ENCODE data around the gene KIAA1958. TPM values are rescaled to one million over a fixed set of nuclear protein-coding genes. Genes with fewer than 3 reads are reported as not detected.

The KIAA1958 gene
- total RNA-seq, 1 experiment from 2014 or later, result 4.2 TPM

DNA sequence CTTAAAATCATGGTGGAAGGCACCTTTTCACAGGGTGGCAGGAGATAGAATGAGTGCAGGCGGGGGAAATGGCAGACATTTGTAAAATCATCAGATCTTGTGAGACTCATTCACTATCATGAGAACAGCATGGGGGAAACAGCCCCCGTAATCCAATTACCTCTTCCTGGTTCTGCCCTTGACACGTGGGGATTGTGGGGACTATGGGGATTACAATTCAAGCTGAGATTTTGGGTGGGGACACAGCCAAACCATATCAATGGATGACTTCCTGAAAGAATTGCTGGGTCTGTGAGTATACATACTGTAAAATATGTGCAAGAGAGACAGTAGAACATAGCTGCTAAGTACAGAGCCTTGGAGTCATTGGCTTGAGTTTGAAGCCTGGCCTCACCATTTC lies 47.0 kb downstream of the KIAA1958 start:
- CTCF ChIA-PET, result no interaction called here
- no peaks in the 10 kb centered on the region for H3K79me2 ChIP-seq (ENCODE audit: low read length)
- no peaks in the 10 kb centered on the region for H3K4me1 ChIP-seq (ENCODE audit: insufficient read depth, low read length)
- no peaks in the 10 kb centered on the region for H3K9me2 ChIP-seq (replicated peaks; ENCODE audit: low read length)
- H3K9me3 ChIP-seq (ENCODE audit: low read length), result no peaks in the 10 kb centered on the region
- ATAC-seq, result no peak
- no peak for DNase-seq
- no peaks in the 10 kb centered on the region for H3K36me3 ChIP-seq (ENCODE audit: low read depth, low read length)
- no peaks in the 10 kb centered on the region for H4K20me1 ChIP-seq (ENCODE audit: low read length)
- H3K4me3 ChIP-seq (ENCODE audit: low read length), result no peak overlapping the region
- no peak overlapping the region for H3K27ac ChIP-seq (ENCODE audit: low read length)
- H3K9ac ChIP-seq (ENCODE audit: low read length), result no peak overlapping the region
- BruUV-seq (replicated peaks), result no TSS peak
- no peak overlapping the region for H3K4me2 ChIP-seq (ENCODE audit: low read length)
- no peak for TF ChIP-seq EZH2phosphoT487 (IDR thresholded peaks at IDR 0.05; ENCODE audit: borderline replicate concordance, low read length)
- TF ChIP-seq, protein P1, sequence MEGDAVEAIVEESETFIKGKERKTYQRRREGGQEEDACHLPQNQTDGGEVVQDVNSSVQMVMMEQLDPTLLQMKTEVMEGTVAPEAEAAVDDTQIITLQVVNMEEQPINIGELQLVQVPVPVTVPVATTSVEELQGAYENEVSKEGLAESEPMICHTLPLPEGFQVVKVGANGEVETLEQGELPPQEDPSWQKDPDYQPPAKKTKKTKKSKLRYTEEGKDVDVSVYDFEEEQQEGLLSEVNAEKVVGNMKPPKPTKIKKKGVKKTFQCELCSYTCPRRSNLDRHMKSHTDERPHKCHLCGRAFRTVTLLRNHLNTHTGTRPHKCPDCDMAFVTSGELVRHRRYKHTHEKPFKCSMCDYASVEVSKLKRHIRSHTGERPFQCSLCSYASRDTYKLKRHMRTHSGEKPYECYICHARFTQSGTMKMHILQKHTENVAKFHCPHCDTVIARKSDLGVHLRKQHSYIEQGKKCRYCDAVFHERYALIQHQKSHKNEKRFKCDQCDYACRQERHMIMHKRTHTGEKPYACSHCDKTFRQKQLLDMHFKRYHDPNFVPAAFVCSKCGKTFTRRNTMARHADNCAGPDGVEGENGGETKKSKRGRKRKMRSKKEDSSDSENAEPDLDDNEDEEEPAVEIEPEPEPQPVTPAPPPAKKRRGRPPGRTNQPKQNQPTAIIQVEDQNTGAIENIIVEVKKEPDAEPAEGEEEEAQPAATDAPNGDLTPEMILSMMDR (conservative IDR thresholded peaks at IDR 0.05; ENCODE audit: low read depth, low read length), result no peak
- TF ChIP-seq EZH2 (IDR thresholded peaks at IDR 0.05; ENCODE audit: low read length, unreplicated experiment), result no peak
- no peaks in the 10 kb centered on the region for H3K27me3 ChIP-seq (ENCODE audit: low read length)
- POLR2A ChIA-PET (ENCODE audit: unreplicated experiment), result no interaction called here
- intact Hi-C loops (cut with micrococcal nuclease), result no loop called here
- no peaks in the 10 kb centered on the region for H3F3A ChIP-seq (ENCODE audit: low read length, unreplicated experiment)
- no peak overlapping the region for H2AFZ ChIP-seq (ENCODE audit: low read length)

DNA sequence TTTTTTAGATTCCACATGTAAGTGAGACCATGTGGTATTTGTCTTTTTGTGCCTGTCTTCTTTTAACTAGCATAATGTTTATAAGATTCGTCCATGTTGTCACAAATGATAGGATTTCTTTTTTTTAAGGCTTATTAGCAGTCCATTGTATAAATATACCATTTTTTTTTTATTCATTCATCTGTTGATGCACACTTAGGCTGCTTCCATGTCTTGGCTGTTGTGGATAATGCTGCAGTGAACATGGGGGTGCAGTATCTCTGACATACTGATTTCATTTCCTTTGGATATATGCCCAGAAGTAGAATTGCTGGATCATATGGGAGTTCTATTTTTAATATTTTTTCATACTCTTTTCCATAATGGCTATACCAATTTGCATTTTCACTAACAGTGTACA lies 48.7 kb downstream of the KIAA1958 start:
- Histone ChIP-seq H3K79me2 (ENCODE audit: low read length) (no peaks in the 10 kb centered on the region), H3K27me3 (ENCODE audit: low read length) (no peaks in the 10 kb centered on the region), H3K9me2 (replicated peaks; ENCODE audit: low read length) (no peaks in the 10 kb centered on the region), H2AFZ (ENCODE audit: low read length) (no peak overlapping the region), H3K9ac (ENCODE audit: low read length) (no peak overlapping the region), H3F3A (ENCODE audit: low read length, unreplicated experiment) (no peaks in the 10 kb centered on the region), H4K20me1 (ENCODE audit: low read length) (no peaks in the 10 kb centered on the region), H3K4me2 (ENCODE audit: low read length) (no peak overlapping the region), H3K4me1 (ENCODE audit: insufficient read depth, low read length) (no peaks in the 10 kb centered on the region), H3K9me3 (ENCODE audit: low read length) (no peaks in the 10 kb centered on the region), H3K4me3 (ENCODE audit: low read length) (no peak overlapping the region), H3K36me3 (ENCODE audit: low read depth, low read length) (no peaks in the 10 kb centered on the region), H3K27ac (ENCODE audit: low read length) (no peak overlapping the region)
- BruUV-seq (replicated peaks), result no TSS peak
- TF ChIP-seq EZH2phosphoT487 (IDR thresholded peaks at IDR 0.05; ENCODE audit: borderline replicate concordance, low read length), result no peak
- TF ChIP-seq, protein P1 (conservative IDR thresholded peaks at IDR 0.05; ENCODE audit: low read depth, low read length), result no peak
- TF ChIP-seq EZH2 (IDR thresholded peaks at IDR 0.05; ENCODE audit: low read length, unreplicated experiment), result no peak
- no peak for DNase-seq
- ChIA-PET CTCF (no interaction called here), POLR2A (ENCODE audit: unreplicated experiment) (no interaction called here)
- no peak for ATAC-seq
- intact Hi-C loops (cut with micrococcal nuclease), result no loop called here

DNA sequence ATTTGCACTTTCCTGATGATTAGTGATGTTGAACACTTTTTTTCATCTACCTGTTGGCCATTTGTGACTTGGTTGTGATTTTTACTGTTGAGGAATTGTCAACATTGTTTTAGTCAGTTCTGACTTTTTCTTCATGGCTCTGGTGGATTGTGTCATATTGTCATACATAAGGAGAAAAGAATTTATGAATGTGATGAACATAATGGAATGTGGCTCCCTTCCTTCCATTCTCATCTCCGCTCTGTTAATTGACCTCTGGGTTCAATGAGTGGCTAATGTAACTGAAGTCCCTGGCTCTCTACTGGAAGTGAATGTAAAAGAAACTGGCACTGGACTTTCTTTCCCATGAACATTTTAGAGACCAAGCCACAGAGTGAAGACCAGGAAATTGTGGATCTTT lies 49.2 kb downstream of the KIAA1958 start:
- no peak overlapping the region for H2AFZ ChIP-seq (ENCODE audit: low read length)
- H4K20me1 ChIP-seq (ENCODE audit: low read length), result no peaks in the 10 kb centered on the region
- no peaks in the 10 kb centered on the region for H3K79me2 ChIP-seq (ENCODE audit: low read length)
- intact Hi-C loops (cut with micrococcal nuclease), result no loop called here
- no peak overlapping the region for H3K27ac ChIP-seq (ENCODE audit: low read length)
- H3K4me3 ChIP-seq (ENCODE audit: low read length), result no peak overlapping the region
- no peak for ATAC-seq
- H3K36me3 ChIP-seq (ENCODE audit: low read depth, low read length), result no peaks in the 10 kb centered on the region
- no peak for DNase-seq
- no peaks in the 10 kb centered on the region for H3K4me1 ChIP-seq (ENCODE audit: insufficient read depth, low read length)
- TF ChIP-seq EZH2phosphoT487 (IDR thresholded peaks at IDR 0.05; ENCODE audit: borderline replicate concordance, low read length) (no peak), EZH2 (IDR thresholded peaks at IDR 0.05; ENCODE audit: low read length, unreplicated experiment) (no peak)
- TF ChIP-seq, protein P1 (conservative IDR thresholded peaks at IDR 0.05; ENCODE audit: low read depth, low read length), result no peak
- H3K9me3 ChIP-seq (ENCODE audit: low read length), result no peaks in the 10 kb centered on the region
- no peaks in the 10 kb centered on the region for H3K27me3 ChIP-seq (ENCODE audit: low read length)
- no TSS peak for BruUV-seq (replicated peaks)
- H3F3A ChIP-seq (ENCODE audit: low read length, unreplicated experiment), result no peaks in the 10 kb centered on the region
- H3K9me2 ChIP-seq (replicated peaks; ENCODE audit: low read length), result no peaks in the 10 kb centered on the region
- no peak overlapping the region for H3K9ac ChIP-seq (ENCODE audit: low read length)
- ChIA-PET POLR2A (ENCODE audit: unreplicated experiment) (no interaction called here), CTCF (no interaction called here)
- no peak overlapping the region for H3K4me2 ChIP-seq (ENCODE audit: low read length)
